Uterus (tissue), 2 donors: ENCODE measurements around the gene SMO.

ENCODE experiments used
- POLR2A ChIP-seq, 2 donors: fragments of 450-650 bp; IDR thresholded peaks; one replicate each; pipeline ENCODE4 v1.6.1; 2016; ENCODE audit warnings: antibody characterized with exemption in 2 of 2, mild to moderate bottlenecking in 1 of 2, moderate library complexity in 1 of 2
- TF ChIP-seq, protein P1 (sequence below), 4 experiments: fragments of 200-600 bp in 2 of 4; fragments of 450-650 bp in 2 of 4; sonication (generic) in 2 of 4; IDR thresholded peaks; one replicate each; pipeline ENCODE4 v1.5.1; 2016 to 2019; ENCODE audit warnings: antibody characterized with exemption in 4 of 4, mild to moderate bottlenecking in 2 of 4, moderate library complexity in 1 of 4

DNA sequence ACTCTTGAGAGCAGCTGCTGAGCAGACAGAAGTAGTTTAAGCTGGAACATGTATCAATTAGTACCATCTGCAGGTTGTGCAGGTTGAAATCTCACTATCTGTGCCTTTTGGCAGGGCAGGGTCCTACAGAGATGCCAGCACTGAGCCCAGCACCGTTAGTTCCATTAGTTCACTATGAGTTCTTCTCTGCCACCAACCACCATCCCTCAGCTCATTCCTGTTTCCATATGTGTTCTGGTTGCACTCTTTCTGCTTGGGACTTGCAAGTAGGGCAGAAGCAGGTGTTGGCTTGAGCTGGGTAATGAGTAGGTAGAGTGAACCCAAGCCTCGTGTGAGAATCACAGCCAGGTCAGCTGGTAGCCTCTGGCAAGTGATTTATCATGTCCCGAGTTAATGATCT is 2.8 kb downstream of the SMO start:
- TF ChIP-seq, protein P1, sequence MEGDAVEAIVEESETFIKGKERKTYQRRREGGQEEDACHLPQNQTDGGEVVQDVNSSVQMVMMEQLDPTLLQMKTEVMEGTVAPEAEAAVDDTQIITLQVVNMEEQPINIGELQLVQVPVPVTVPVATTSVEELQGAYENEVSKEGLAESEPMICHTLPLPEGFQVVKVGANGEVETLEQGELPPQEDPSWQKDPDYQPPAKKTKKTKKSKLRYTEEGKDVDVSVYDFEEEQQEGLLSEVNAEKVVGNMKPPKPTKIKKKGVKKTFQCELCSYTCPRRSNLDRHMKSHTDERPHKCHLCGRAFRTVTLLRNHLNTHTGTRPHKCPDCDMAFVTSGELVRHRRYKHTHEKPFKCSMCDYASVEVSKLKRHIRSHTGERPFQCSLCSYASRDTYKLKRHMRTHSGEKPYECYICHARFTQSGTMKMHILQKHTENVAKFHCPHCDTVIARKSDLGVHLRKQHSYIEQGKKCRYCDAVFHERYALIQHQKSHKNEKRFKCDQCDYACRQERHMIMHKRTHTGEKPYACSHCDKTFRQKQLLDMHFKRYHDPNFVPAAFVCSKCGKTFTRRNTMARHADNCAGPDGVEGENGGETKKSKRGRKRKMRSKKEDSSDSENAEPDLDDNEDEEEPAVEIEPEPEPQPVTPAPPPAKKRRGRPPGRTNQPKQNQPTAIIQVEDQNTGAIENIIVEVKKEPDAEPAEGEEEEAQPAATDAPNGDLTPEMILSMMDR (IDR thresholded peaks at IDR 0.05) = no peak
- no peak for TF ChIP-seq POLR2A (IDR thresholded peaks at IDR 0.05)
